GM12878 (cell line): ENCODE measurements around the gene PSME3. TPM values are rescaled to one million over a fixed set of nuclear protein-coding genes. Genes with fewer than 3 reads are reported as not detected.

Source experiments
- microRNA-seq: library from miRNA; unstranded; fragments of <30 nt; microRNA quantifications from one replicate; pipeline ENCODE4, GENCODE V29; 2018
- polyA plus RNA-seq, 11 experiments: library from polyadenylated mRNA; depleted of rRNA in 4 of 11; unstranded in 6 of 11; stranded (reverse) in 5 of 11; fragments of >200 nt; fragmentation: Nextera tagmentation in 4 of 11; fragmentation: Illumina TruSeq in 1 of 11; extraction: Ambion mirVana in 4 of 11; extraction: Trizol in 1 of 11; gene quantifications; 1 replicate in 1 of 11; 2 replicates in 10 of 11; pipeline versions ENCODE4 v1.2.1 to v1.2.3, GENCODE V29; 2011 to 2016; ENCODE audit warnings: inconsistent platforms in 2 of 11, missing spikeins in 2 of 11, low read depth in 1 of 11
- small RNA-seq: library from RNA; depleted of rRNA; stranded (forward); fragments of <200 nt; gene quantifications from one replicate; pipeline ENCODE3, GENCODE V24; 2014
- total RNA-seq, 4 experiments: library from RNA; depleted of rRNA in 3 of 4; stranded (reverse); fragments of >200 nt in 3 of 4; fragmentation: Illumina TruSeq in 1 of 4; extraction: Trizol in 1 of 4; gene quantifications; 2 replicates each; pipeline versions ENCODE4 v1.2.1 to v1.2.3, GENCODE V29; 2013 to 2021

The PSME3 gene
- total and polyA plus RNA-seq, 10 of the 15 experiments (the other 5 are each of a cell fraction or from before 2014, with no cell fraction given) = 26.9 to 330 (median 137) TPM

Small RNAs within 50 kb of the gene (microRNA-seq; reads per million reads assigned to microRNA genes)
- gene MIR6781 = 1.3 reads per million

Small RNAs within 50 kb of the gene (small RNA-seq; reads per million reads assigned to genes)
- gene MIR6781 (0.12 reads per million), gene RNU6-287P (not detected)

Other genes with a start within 250 kb of the PSME3 start
Only the 7 nearest of the 23 such genes appear.
- gene VPS25, start 59.9 kb upstream of the PSME3 start, total RNA-seq (2014; rRNA removed) = 112 and 117 TPM in 2 replicates
- gene VPS25, start 59.9 kb upstream of the PSME3 start, total RNA-seq (2014; rRNA removed; fragmentation: Illumina TruSeq; extraction: Trizol) = 100 and 111 TPM in 2 replicates
- 92.7 TPM in 2 replicates for gene VPS25, start 59.9 kb upstream of the PSME3 start, total RNA-seq (2021)
- 122 and 175 TPM in 2 replicates for gene VPS25, start 59.9 kb upstream of the PSME3 start, polyA plus RNA-seq (2011; rRNA removed)
- gene VPS25, start 59.9 kb upstream of the PSME3 start, polyA plus RNA-seq (2014; fragmentation: Illumina TruSeq; extraction: Trizol) = 113 and 153 TPM in 2 replicates
- 100 to 1,000 TPM; 131 to 185 TPM for gene VPS25, start 59.9 kb upstream of the PSME3 start, polyA plus RNA-seq (2014; fragmentation: Nextera tagmentation; extraction: Ambion mirVana)
- 113 and 118 TPM in 2 replicates for gene VPS25, start 59.9 kb upstream of the PSME3 start, polyA plus RNA-seq (2014; rRNA removed)
- 100 to 1,000 TPM; 141 to 161 TPM for gene VPS25, start 59.9 kb upstream of the PSME3 start, polyA plus RNA-seq (2016; fragmentation: Nextera tagmentation; extraction: Ambion mirVana)
- 0.06 and 0.11 TPM in 2 replicates for gene WNK4, start 52.8 kb upstream of the PSME3 start, total RNA-seq (2014; rRNA removed)
- gene WNK4, start 52.8 kb upstream of the PSME3 start, total RNA-seq (2014; rRNA removed; fragmentation: Illumina TruSeq; extraction: Trizol) = not detected in 2 replicates
- gene WNK4, start 52.8 kb upstream of the PSME3 start, total RNA-seq (2021) = 0.18 and 0.27 TPM in 2 replicates
- 0.27 and 0.29 TPM in 2 replicates for gene WNK4, start 52.8 kb upstream of the PSME3 start, polyA plus RNA-seq (2011; rRNA removed)
- gene WNK4, start 52.8 kb upstream of the PSME3 start, polyA plus RNA-seq (2014; fragmentation: Illumina TruSeq; extraction: Trizol) = not detected in 2 replicates
- gene WNK4, start 52.8 kb upstream of the PSME3 start, polyA plus RNA-seq (2014; fragmentation: Nextera tagmentation; extraction: Ambion mirVana) = not detected
- gene WNK4, start 52.8 kb upstream of the PSME3 start, polyA plus RNA-seq (2014; rRNA removed) = 0.13 and 0.88 TPM in 2 replicates
- under 1 TPM in 1 of 2 experiments, not detected in 1; 0.07 TPM for gene WNK4, start 52.8 kb upstream of the PSME3 start, polyA plus RNA-seq (2016; fragmentation: Nextera tagmentation; extraction: Ambion mirVana)
- 67.1 and 69.8 TPM in 2 replicates for gene COA3, start 34.7 kb upstream of the PSME3 start, total RNA-seq (2014; rRNA removed)
- 44.3 and 46.7 TPM in 2 replicates for gene COA3, start 34.7 kb upstream of the PSME3 start, total RNA-seq (2014; rRNA removed; fragmentation: Illumina TruSeq; extraction: Trizol)
- gene COA3, start 34.7 kb upstream of the PSME3 start, total RNA-seq (2021) = 44.0 and 45.2 TPM in 2 replicates
- gene COA3, start 34.7 kb upstream of the PSME3 start, polyA plus RNA-seq (2011; rRNA removed) = 52.4 and 61.6 TPM in 2 replicates
- 50.1 and 55.1 TPM in 2 replicates for gene COA3, start 34.7 kb upstream of the PSME3 start, polyA plus RNA-seq (2014; fragmentation: Illumina TruSeq; extraction: Trizol)
- 100 to 1,000 TPM in 1 of 2 experiments, 10 to 100 TPM in 1; 86.5 to 123 TPM for gene COA3, start 34.7 kb upstream of the PSME3 start, polyA plus RNA-seq (2014; fragmentation: Nextera tagmentation; extraction: Ambion mirVana)
- gene COA3, start 34.7 kb upstream of the PSME3 start, polyA plus RNA-seq (2014; rRNA removed) = 62.1 and 62.4 TPM in 2 replicates
- 100 to 1,000 TPM; 154 to 161 TPM for gene COA3, start 34.7 kb upstream of the PSME3 start, polyA plus RNA-seq (2016; fragmentation: Nextera tagmentation; extraction: Ambion mirVana)
- 0.06 and 0.11 TPM in 2 replicates for gene CNTD1, start 34.5 kb upstream of the PSME3 start, total RNA-seq (2014; rRNA removed)
- gene CNTD1, start 34.5 kb upstream of the PSME3 start, total RNA-seq (2014; rRNA removed; fragmentation: Illumina TruSeq; extraction: Trizol) = not detected in 2 replicates
- gene CNTD1, start 34.5 kb upstream of the PSME3 start, total RNA-seq (2021) = not detected in 2 replicates
- gene CNTD1, start 34.5 kb upstream of the PSME3 start, polyA plus RNA-seq (2011; rRNA removed) = 0.11 and 0.19 TPM in 2 replicates
- not detected in 2 replicates for gene CNTD1, start 34.5 kb upstream of the PSME3 start, polyA plus RNA-seq (2014; fragmentation: Illumina TruSeq; extraction: Trizol)
- gene CNTD1, start 34.5 kb upstream of the PSME3 start, polyA plus RNA-seq (2014; fragmentation: Nextera tagmentation; extraction: Ambion mirVana) = 1 to 10 TPM in 1 of 2 experiments, under 1 TPM in 1; 0.80 to 1.4 TPM
- not detected in 2 replicates for gene CNTD1, start 34.5 kb upstream of the PSME3 start, polyA plus RNA-seq (2014; rRNA removed)
- 1 to 10 TPM; 1.4 to 1.5 TPM for gene CNTD1, start 34.5 kb upstream of the PSME3 start, polyA plus RNA-seq (2016; fragmentation: Nextera tagmentation; extraction: Ambion mirVana)
- 107 and 113 TPM in 2 replicates for gene BECN1, start 9.1 kb upstream of the PSME3 start, total RNA-seq (2014; rRNA removed)
- gene BECN1, start 9.1 kb upstream of the PSME3 start, total RNA-seq (2014; rRNA removed; fragmentation: Illumina TruSeq; extraction: Trizol) = 71.2 and 78.1 TPM in 2 replicates
- 73.8 and 78.7 TPM in 2 replicates for gene BECN1, start 9.1 kb upstream of the PSME3 start, total RNA-seq (2021)
- 84.3 and 86.9 TPM in 2 replicates for gene BECN1, start 9.1 kb upstream of the PSME3 start, polyA plus RNA-seq (2011; rRNA removed)
- 85.2 and 110 TPM in 2 replicates for gene BECN1, start 9.1 kb upstream of the PSME3 start, polyA plus RNA-seq (2014; fragmentation: Illumina TruSeq; extraction: Trizol)
- gene BECN1, start 9.1 kb upstream of the PSME3 start, polyA plus RNA-seq (2014; fragmentation: Nextera tagmentation; extraction: Ambion mirVana) = 10 to 100 TPM; 39.6 to 60.6 TPM
- 90.8 and 102 TPM in 2 replicates for gene BECN1, start 9.1 kb upstream of the PSME3 start, polyA plus RNA-seq (2014; rRNA removed)
- gene BECN1, start 9.1 kb upstream of the PSME3 start, polyA plus RNA-seq (2016; fragmentation: Nextera tagmentation; extraction: Ambion mirVana) = 100 to 1,000 TPM; 113 to 120 TPM
- 0.93 and 1.2 TPM in 2 replicates for gene AOC2, start 11.2 kb downstream of the PSME3 start, total RNA-seq (2014; rRNA removed)
- 0.41 and 0.58 TPM in 2 replicates for gene AOC2, start 11.2 kb downstream of the PSME3 start, total RNA-seq (2014; rRNA removed; fragmentation: Illumina TruSeq; extraction: Trizol)
- gene AOC2, start 11.2 kb downstream of the PSME3 start, total RNA-seq (2021) = 1.5 and 1.9 TPM in 2 replicates
- gene AOC2, start 11.2 kb downstream of the PSME3 start, polyA plus RNA-seq (2011; rRNA removed) = 0.63 and 0.96 TPM in 2 replicates
- gene AOC2, start 11.2 kb downstream of the PSME3 start, polyA plus RNA-seq (2014; fragmentation: Illumina TruSeq; extraction: Trizol) = 0.66 and 0.90 TPM in 2 replicates
- gene AOC2, start 11.2 kb downstream of the PSME3 start, polyA plus RNA-seq (2014; fragmentation: Nextera tagmentation; extraction: Ambion mirVana) = under 1 TPM; 0.08 to 0.18 TPM
- gene AOC2, start 11.2 kb downstream of the PSME3 start, polyA plus RNA-seq (2014; rRNA removed) = 0.86 and 1.8 TPM in 2 replicates
- under 1 TPM; 0.17 to 0.39 TPM for gene AOC2, start 11.2 kb downstream of the PSME3 start, polyA plus RNA-seq (2016; fragmentation: Nextera tagmentation; extraction: Ambion mirVana)
- gene AOC3, start 17.8 kb downstream of the PSME3 start, total RNA-seq (2014; rRNA removed) = 0.11 and 0.44 TPM in 2 replicates
- 0.09 and 0.28 TPM in 2 replicates for gene AOC3, start 17.8 kb downstream of the PSME3 start, total RNA-seq (2014; rRNA removed; fragmentation: Illumina TruSeq; extraction: Trizol)
- 0.56 and 0.80 TPM in 2 replicates for gene AOC3, start 17.8 kb downstream of the PSME3 start, total RNA-seq (2021)
- gene AOC3, start 17.8 kb downstream of the PSME3 start, polyA plus RNA-seq (2011; rRNA removed) = 0.82 and 0.83 TPM in 2 replicates
- 0.48 and 0.55 TPM in 2 replicates for gene AOC3, start 17.8 kb downstream of the PSME3 start, polyA plus RNA-seq (2014; fragmentation: Illumina TruSeq; extraction: Trizol)
- under 1 TPM in 1 of 2 experiments, not detected in 1; 0.02 TPM for gene AOC3, start 17.8 kb downstream of the PSME3 start, polyA plus RNA-seq (2014; fragmentation: Nextera tagmentation; extraction: Ambion mirVana)
- gene AOC3, start 17.8 kb downstream of the PSME3 start, polyA plus RNA-seq (2014; rRNA removed) = 0.81 and 0.91 TPM in 2 replicates
- gene AOC3, start 17.8 kb downstream of the PSME3 start, polyA plus RNA-seq (2016; fragmentation: Nextera tagmentation; extraction: Ambion mirVana) = under 1 TPM in 1 of 2 experiments, not detected in 1; 0.20 TPM